ENCODE data around the gene RSPO4. TPM values are rescaled to one million over a fixed set of nuclear protein-coding genes. Genes with fewer than 3 reads are reported as not detected.

The RSPO4 gene
- total RNA-seq, 6 donors from 2014 or later, result 0.49 to 11.2 (median 4.4) TPM

- Histone ChIP-seq H3K9me3 (no peaks in the 10 kb centered on the region), H3K4me3 (no peak overlapping the region), H3K4me1 (peaks cover 0 to 6% (median 2%) of the 10 kb centered on the region in 4 donors), H3K36me3 (no peaks in the 10 kb centered on the region), H3K27me3 (no peaks in the 10 kb centered on the region), H3K27ac (no peak overlapping the region)
- DNase-seq, result no peak
- 82 to 88% methylated on average over 21 of the region's 21 CpGs for WGBS, 2 donors
- no peak for ATAC-seq (ENCODE audit: low FRiP score in 2 of 2)
- no peak for TF ChIP-seq POLR2AphosphoS5 (IDR thresholded peaks at IDR 0.05)
- no peak for TF ChIP-seq CTCF (IDR thresholded peaks at IDR 0.05)
- TF ChIP-seq POLR2A (IDR thresholded peaks at IDR 0.05), result no peak
- no peak for TF ChIP-seq EP300 (IDR thresholded peaks at IDR 0.05)
These were observed 50.5 kb downstream of the RSPO4 start for GRCh38 chr20:951384-952169.

GRCh38 chr20:949717-950116 lies 52.4 kb downstream of the RSPO4 start:
- DNase-seq, result no peak
- H3K27me3 ChIP-seq, result no peaks in the 10 kb centered on the region
- no peak for ATAC-seq (ENCODE audit: low FRiP score in 2 of 2)
- 86 to 97% methylated on average over 7 of the region's 7 CpGs for WGBS, 2 donors
- H3K9me3 ChIP-seq, result no peaks in the 10 kb centered on the region
- no peaks in the 10 kb centered on the region for H3K36me3 ChIP-seq
- H3K27ac ChIP-seq, result no peak overlapping the region
- TF ChIP-seq POLR2A (IDR thresholded peaks at IDR 0.05), result no peak
- TF ChIP-seq CTCF (IDR thresholded peaks at IDR 0.05), result no peak
- no peak for TF ChIP-seq POLR2AphosphoS5 (IDR thresholded peaks at IDR 0.05)
- TF ChIP-seq EP300 (IDR thresholded peaks at IDR 0.05), result no peak
- no peaks in the 10 kb centered on the region for H3K4me1 ChIP-seq
- no peak overlapping the region for H3K4me3 ChIP-seq

- no peaks in the 10 kb centered on the region for H3K27me3 ChIP-seq
- no peak for ATAC-seq (ENCODE audit: low FRiP score in 2 of 2)
These were observed 55.3 kb downstream of the RSPO4 start for GRCh38 chr20:946826-947225.

GRCh38 chr20:945841-946240 lies 56.3 kb downstream of the RSPO4 start:
- TF ChIP-seq POLR2AphosphoS5 (IDR thresholded peaks at IDR 0.05) (no peak), CTCF (IDR thresholded peaks at IDR 0.05) (no peak), POLR2A (IDR thresholded peaks at IDR 0.05) (no peak), EP300 (IDR thresholded peaks at IDR 0.05) (no peak)
- no peaks in the 10 kb centered on the region for H3K27me3 ChIP-seq
- H3K4me1 ChIP-seq, result no peaks in the 10 kb centered on the region
- no peaks in the 10 kb centered on the region for H3K9me3 ChIP-seq
- DNase-seq (no peak), ATAC-seq (ENCODE audit: low FRiP score in 2 of 2) (no peak)
- H3K27ac ChIP-seq, result no peak overlapping the region
- no peak overlapping the region for H3K4me3 ChIP-seq
- WGBS, 2 donors, result 86 to 88% methylated on average over 12 to 13 of the region's 13 CpGs
- no peaks in the 10 kb centered on the region for H3K36me3 ChIP-seq

More at GRCh38 chr20:946826-947225, 55.3 kb downstream of the RSPO4 start:
- Histone ChIP-seq H3K4me3 (no peak overlapping the region), H3K4me1 (no peaks in the 10 kb centered on the region), H3K9me3 (no peaks in the 10 kb centered on the region), H3K36me3 (no peaks in the 10 kb centered on the region), H3K27ac (no peak overlapping the region)
- DNase-seq, result no peak
- TF ChIP-seq POLR2AphosphoS5 (IDR thresholded peaks at IDR 0.05), result no peak
- TF ChIP-seq EP300 (IDR thresholded peaks at IDR 0.05), result no peak
- no peak for TF ChIP-seq CTCF (IDR thresholded peaks at IDR 0.05)
- TF ChIP-seq POLR2A (IDR thresholded peaks at IDR 0.05), result no peak
- 71 to 75% methylated on average over 3 to 8 of the region's 8 CpGs for WGBS, 2 donors
